ENCODE measurements around the gene MAP2K7.
"Not testable (repeated sequence)": the region's sequence is repeated elsewhere in the genome, so short reads cannot be mapped to it uniquely, and the experiment has no call there.

The MAP2K7 gene

GRCh38 chr19:7932276-7932929 lies 28.7 kb downstream of the MAP2K7 start:
- DNase-seq, result no peak

GRCh38 chr19:7932930-7933300 lies 29.2 kb downstream of the MAP2K7 start:
- no peak for DNase-seq

- no peak for DNase-seq
Measured at GRCh38 chr19:7933411-7933810, 29.7 kb downstream of the MAP2K7 start.

DNA sequence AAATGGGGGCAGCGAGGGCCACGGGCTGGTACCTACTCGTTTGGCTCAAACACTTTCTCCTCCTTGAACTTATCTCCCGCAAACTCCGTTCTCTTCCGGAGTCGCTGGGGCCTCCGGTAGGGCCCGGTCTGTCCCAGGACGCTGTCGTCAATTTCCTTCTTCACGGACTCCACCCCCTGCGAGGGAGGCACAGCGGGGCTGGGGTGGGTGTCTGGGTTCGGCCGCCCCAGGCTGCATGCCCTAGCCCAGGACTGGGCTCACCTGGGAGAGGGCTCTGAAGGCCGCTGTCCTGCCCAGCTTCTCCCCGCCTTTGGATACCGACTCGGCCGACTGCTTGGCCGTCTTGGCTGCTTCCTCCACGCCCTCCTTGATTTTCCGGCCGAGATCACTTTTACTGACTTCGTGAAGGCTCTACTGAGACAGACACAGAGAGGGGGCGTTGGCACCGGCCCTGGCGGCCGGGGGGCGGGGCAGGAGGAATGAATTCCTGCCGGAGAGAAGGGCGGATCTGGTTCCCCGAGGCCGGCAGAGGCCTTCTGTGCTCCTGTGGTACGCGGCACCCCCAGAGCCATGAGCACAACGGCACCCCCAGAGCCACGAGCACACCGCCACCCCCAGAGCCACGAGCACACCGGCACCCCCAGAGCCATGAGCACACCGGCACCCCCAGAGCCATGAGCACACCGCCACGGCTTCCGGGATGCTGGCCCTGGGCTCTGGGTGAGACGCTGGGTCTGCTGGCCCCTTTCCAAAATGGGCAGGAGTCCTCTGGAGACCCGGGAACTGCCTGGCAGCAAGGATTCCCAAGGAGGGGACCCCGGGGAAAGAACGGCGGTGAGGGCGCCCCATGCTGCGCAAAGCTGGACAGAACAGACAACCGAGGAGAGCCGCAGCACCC lies 30.4 kb downstream of the MAP2K7 start:
- no peak for DNase-seq

DNA sequence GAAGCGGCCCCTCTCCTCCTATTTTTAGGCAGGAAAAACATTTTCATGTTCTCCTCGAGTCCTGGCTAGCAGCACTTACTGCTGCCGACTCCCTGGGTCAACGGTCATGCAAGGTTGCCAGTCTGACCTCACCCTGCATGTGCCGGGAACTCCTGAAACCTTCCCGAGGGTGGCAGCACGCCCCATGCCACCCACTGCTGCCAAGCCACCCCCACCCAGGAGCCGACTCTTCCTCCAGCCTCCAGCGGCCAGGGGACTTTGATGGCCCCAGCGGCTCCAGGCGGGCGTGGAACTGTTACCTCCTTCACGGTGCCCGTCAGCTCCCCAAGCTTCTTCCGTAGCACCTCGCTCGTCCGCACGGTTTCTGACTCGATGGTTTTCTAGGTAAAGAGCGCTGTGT lies 31.1 kb downstream of the MAP2K7 start:
- no peak for DNase-seq

GRCh38 chr19:7940841-7941240 lies 37.2 kb downstream of the MAP2K7 start:
- DNase-seq, result no peak

DNA sequence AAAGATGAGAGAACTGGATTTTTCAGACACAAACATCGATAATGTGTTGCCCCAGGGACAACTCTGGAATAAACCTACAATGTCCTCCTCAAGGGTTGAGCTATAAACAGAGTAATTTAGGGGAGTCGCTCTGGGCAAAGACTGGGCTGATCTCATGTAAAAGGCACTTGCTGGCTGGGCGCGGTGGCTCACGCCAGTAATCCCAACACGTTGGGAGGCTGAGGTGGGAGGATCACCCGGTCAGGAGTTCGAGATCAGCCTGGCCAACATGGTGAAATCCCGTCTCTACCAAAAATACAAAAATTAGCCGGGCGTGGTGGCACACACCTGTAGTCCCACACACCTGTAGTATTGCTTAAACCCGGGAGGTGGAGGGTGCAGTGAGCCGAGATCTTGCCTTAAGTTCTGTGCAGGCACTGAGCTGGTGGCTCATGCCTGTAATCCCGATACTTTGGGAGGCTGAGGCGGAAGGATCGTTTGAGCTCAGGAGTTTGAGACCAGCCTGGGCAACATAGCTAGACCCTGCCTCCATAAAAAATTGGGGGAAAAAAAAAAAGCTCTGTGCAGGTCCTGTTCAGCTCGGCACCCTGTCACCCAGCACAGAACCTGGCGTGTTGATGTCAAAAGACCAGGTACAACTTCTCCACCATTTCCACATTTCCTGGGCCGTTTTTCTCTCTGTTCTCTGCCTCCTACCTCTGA lies 38.4 kb downstream of the MAP2K7 start:
- DNase-seq, result no peak

GRCh38 chr19:7942981-7943443 lies 39.3 kb downstream of the MAP2K7 start:
- no peak for DNase-seq

DNA sequence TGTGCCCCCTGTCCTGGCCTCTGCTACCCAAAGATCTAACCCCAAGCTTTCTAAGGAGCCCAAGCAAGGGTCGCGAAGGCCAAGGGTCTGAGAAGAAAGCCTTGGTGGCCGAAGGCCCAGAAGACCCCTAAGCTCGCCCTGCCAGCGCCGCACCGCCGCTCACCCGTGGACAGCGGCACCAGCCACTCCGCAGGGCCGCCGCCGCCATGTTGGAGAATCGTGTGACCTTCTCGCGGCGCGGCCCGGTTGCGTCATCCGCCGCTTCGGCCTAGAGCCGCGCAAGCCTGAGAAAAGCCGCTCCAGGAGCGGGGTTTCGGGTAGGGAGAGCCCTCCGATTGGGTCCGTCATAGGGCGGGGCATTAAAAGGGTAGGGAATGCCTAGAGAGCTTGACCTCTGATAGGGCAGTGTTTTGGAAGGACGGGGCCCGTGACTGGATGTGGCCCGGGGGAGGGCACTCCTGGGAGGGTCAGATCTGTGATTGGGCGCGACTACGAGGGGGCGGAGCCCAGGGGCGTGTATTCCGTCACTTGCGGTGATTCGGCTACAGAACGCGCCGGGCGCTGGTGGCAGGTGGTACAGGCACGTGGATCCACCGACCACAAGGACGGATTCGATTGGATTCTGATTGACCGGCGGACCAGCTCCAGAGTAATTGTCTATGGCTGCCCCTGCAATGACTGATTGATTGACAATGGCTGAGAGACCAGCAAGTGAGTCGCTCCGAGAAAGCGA lies 39.9 kb downstream of the MAP2K7 start, which contains the start of gene TIMM44:
TSS of gene TIMM44 (minus strand) at position 223 of the 733 bp plus-strand sequence. CDS start at position 208, 15 bp downstream.
- DNase-seq, result peak; percentile 99

DNA sequence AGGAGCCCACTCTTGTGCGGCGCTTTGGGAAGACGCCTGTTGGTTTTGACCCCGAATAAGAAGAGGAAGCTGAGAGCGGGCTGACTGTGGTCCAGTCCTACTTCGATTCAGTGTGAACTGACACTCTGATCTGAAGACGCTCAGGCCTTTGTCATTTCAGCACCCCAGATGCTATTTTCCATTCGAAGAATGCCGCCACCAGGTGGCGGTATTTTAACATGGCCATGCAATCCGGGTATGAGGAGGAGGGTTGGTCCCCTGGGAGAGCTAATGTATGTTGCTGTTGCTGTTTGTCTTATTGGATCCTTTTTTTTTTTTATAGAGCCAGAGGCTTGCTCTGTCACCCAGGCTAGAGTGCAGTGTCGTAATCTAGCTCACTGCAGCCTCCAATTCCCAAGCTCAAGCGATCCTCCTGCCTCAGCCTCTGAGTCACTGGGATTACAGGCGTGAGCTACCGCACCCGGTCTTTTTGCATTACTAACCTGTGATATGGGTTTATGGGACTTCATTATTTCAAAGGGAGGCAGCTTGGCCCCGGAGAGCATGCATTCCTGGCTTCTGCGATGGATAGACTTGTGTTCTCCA lies 40.6 kb downstream of the MAP2K7 start:
- DNase-seq, result peak; percentile 89

- no peak for DNase-seq
Measured at GRCh38 chr19:7947939-7948338, 44.3 kb downstream of the MAP2K7 start.

DNA sequence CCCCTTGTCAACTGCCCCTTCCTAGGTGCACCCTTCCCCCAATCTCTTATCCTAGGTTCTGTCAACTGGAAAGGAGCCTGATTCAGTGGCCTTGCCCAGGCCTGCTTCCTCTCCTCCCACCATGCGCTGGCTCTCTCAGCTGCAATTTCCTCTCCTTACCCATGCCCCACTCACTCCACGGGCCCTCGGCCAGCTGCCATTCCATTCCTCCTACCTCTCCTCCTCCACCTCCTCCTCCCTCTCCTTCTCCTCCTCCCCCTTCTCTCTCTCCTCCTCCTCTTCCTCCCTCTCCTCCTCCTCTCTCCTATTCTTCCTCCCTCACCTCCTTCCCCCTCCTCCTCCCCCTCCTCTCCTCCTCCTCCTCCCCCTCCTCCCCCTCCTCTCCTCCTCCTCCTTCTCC lies 49.4 kb downstream of the MAP2K7 start:
- DNase-seq, result no peak

- no peak for DNase-seq
Measured at GRCh38 chr19:7953576-7953975, 49.9 kb downstream of the MAP2K7 start.

- no peak for DNase-seq
Measured at GRCh38 chr19:7955696-7956095, 52.0 kb downstream of the MAP2K7 start.

- no peak for DNase-seq
Measured at GRCh38 chr19:7959211-7959610, 55.5 kb downstream of the MAP2K7 start.

GRCh38 chr19:7961082-7961481 lies 57.4 kb downstream of the MAP2K7 start:
- DNase-seq, result not testable (repeated sequence)

DNA sequence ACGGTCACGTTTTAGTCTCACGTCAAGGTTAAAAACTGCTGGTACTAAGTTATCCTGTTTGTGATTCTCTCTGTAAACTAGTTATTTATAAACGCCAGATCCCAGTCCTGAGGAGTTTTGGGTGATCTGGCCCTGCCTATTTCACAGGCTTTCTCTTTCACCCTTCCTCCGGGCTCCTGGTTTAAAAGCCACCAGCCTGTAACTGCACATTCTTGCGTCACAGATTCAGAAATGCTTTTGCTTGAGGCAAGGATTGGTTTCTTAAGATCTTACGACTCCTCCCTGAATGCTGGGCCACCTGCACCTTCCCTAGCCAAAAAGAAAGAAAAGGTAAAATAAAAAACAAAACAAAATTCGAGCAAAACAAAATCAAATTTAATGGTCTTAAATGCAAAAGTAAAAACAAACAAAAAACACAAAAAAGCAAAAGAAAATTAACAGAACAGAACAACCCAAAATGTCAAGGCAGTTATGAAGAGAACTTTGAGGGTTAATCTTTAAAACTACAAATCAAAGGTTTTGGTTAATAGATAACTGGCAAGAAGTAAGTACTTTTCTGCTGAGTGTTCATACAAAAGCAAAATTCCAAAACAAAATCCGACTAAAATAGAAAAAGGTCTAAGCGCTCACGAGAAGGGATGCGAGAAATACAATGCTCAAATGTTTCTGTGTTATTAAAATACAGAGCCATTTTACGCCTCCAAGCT lies 58.4 kb downstream of the MAP2K7 start:
- no peak for DNase-seq

GRCh38 chr19:7962644-7963268 lies 59.1 kb downstream of the MAP2K7 start:
- DNase-seq, result no peak

- no peak for DNase-seq
Measured at GRCh38 chr19:7963566-7963965, 59.9 kb downstream of the MAP2K7 start.

Data from right forelimb (tissue), 1 donor.